ENCODE results near the gene HECW1.

- TF ChIP-seq, protein P1, sequence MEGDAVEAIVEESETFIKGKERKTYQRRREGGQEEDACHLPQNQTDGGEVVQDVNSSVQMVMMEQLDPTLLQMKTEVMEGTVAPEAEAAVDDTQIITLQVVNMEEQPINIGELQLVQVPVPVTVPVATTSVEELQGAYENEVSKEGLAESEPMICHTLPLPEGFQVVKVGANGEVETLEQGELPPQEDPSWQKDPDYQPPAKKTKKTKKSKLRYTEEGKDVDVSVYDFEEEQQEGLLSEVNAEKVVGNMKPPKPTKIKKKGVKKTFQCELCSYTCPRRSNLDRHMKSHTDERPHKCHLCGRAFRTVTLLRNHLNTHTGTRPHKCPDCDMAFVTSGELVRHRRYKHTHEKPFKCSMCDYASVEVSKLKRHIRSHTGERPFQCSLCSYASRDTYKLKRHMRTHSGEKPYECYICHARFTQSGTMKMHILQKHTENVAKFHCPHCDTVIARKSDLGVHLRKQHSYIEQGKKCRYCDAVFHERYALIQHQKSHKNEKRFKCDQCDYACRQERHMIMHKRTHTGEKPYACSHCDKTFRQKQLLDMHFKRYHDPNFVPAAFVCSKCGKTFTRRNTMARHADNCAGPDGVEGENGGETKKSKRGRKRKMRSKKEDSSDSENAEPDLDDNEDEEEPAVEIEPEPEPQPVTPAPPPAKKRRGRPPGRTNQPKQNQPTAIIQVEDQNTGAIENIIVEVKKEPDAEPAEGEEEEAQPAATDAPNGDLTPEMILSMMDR (conservative IDR thresholded peaks at IDR 0.05 in 1 of 2, IDR thresholded peaks at IDR 0.05 in 1 of 2; ENCODE audit: extremely low read depth in 1 of 2, insufficient read depth in 1 of 2, low read depth in 1 of 2, low read length in 2 of 2): no peak
- no peak for TF ChIP-seq EZH2 (IDR thresholded peaks at IDR 0.05; ENCODE audit: borderline replicate concordance, low read length)
Measured at GRCh38 chr7:43302211-43302711, 189.8 kb downstream of the HECW1 start.

All from mammary epithelial cell (primary cell).